GM12873 (cell line): ENCODE results near the gene MGAT5.

ENCODE experiments used
- CTCF ChIP-seq: IDR thresholded peaks from 2 replicates; pipeline ENCODE4 v1.5.1; 2012; ENCODE audit warnings: low read depth, mild to moderate bottlenecking, moderate library complexity, low read length, control low read depth; ENCODE audit not compliant: insufficient read depth; ENCODE audit errors: missing control alignments

The MGAT5 gene

GRCh38 chr2:134500211-134500935 lies 246.5 kb downstream of the MGAT5 start:
- TF ChIP-seq CTCF, result no peak

GRCh38 chr2:134501476-134502091 lies 247.7 kb downstream of the MGAT5 start:
- TF ChIP-seq CTCF, result no peak

GRCh38 chr2:134502104-134502503 lies 248.2 kb downstream of the MGAT5 start:
- TF ChIP-seq CTCF, result no peak
